ENCODE measurements around the gene USP10.

USP10 gene

DNA sequence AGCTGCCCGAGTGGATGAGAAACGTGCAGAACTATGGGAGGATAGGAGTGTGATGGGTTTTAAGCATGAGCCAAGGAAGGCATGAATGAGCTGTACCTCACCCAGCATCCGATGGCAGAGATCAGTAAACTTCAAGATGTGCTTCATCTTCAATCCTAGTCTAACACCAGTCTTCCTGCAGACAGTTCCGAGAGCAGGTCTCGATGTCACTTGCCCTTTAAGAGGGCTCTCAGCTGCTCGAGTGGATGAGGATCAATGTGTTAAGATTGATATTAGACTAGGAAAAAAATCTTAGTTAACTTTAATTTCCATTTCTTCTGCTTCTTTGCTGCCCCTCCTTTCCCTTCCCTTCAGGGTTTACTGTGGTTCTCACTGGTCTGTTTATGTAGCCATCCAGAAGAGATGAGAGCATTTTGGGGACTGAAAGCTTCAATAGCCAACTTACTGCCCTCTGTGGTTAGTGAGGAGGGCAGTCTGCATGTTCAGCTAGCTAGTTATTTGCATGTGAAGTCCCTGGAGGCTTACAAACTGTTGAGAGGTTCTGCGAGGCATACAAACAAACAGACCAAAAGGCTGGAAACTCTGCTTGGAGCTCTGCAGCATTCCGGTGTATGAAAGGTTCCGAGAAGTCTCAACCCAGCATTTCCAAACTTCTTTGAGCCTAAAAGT is 36.2 kb upstream of the USP10 start:
- TF ChIP-seq, protein P1, sequence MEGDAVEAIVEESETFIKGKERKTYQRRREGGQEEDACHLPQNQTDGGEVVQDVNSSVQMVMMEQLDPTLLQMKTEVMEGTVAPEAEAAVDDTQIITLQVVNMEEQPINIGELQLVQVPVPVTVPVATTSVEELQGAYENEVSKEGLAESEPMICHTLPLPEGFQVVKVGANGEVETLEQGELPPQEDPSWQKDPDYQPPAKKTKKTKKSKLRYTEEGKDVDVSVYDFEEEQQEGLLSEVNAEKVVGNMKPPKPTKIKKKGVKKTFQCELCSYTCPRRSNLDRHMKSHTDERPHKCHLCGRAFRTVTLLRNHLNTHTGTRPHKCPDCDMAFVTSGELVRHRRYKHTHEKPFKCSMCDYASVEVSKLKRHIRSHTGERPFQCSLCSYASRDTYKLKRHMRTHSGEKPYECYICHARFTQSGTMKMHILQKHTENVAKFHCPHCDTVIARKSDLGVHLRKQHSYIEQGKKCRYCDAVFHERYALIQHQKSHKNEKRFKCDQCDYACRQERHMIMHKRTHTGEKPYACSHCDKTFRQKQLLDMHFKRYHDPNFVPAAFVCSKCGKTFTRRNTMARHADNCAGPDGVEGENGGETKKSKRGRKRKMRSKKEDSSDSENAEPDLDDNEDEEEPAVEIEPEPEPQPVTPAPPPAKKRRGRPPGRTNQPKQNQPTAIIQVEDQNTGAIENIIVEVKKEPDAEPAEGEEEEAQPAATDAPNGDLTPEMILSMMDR (conservative IDR thresholded peaks at IDR 0.05; ENCODE audit: low read depth, low read length): no peak
- H3K4me3 ChIP-seq (ENCODE audit: low read depth, low read length): no peak overlapping the region
- DNase-seq (ENCODE audit: low read depth): peak; percentile 58

DNA sequence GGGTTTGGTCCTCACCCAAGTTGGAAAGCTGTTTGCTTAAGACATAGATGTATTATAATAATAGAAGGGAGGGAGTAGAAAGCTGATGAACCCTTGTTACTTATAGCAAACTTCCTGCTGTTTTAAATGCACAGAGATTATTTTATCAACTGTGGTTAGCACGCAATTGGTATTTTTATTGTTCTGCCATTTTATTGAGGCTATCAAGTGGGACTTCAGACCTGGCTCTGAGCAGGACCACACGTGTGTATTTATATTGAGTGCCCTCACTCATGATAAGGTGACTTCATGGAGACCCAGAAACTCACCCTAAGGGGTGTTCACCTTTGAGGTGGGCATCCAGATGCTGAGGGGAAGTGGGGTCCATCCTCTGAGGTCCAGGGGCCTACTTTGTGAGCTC is 34.4 kb upstream of the USP10 start:
- H3K4me3 ChIP-seq (ENCODE audit: low read depth, low read length): no peak overlapping the region
- TF ChIP-seq, protein P1 (conservative IDR thresholded peaks at IDR 0.05; ENCODE audit: low read depth, low read length): no peak
- DNase-seq (ENCODE audit: low read depth): no peak

DNA sequence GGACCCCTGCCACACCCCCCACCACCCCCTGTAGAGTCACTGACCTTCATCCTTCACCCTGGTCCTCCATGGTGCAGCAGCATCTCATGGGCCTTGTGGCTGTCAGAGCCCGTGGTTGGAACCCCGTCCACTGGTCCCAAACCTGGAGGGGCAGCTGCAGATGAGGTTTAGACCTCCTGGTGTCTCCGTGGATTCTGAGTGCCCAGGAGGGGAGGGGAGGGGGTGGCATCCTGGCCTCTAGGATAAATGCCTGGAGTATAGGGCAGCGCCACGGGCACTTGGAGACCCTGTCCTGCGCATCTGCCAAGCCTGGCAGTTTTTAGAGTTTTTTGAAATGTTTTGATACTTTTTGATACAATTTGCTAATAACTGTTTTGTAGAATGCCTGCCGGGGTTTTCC is 34.0 kb upstream of the USP10 start:
- H3K4me3 ChIP-seq (ENCODE audit: low read depth, low read length): no peak overlapping the region
- TF ChIP-seq, protein P1 (conservative IDR thresholded peaks at IDR 0.05; ENCODE audit: low read depth, low read length): no peak
- DNase-seq (ENCODE audit: low read depth): no peak

DNA sequence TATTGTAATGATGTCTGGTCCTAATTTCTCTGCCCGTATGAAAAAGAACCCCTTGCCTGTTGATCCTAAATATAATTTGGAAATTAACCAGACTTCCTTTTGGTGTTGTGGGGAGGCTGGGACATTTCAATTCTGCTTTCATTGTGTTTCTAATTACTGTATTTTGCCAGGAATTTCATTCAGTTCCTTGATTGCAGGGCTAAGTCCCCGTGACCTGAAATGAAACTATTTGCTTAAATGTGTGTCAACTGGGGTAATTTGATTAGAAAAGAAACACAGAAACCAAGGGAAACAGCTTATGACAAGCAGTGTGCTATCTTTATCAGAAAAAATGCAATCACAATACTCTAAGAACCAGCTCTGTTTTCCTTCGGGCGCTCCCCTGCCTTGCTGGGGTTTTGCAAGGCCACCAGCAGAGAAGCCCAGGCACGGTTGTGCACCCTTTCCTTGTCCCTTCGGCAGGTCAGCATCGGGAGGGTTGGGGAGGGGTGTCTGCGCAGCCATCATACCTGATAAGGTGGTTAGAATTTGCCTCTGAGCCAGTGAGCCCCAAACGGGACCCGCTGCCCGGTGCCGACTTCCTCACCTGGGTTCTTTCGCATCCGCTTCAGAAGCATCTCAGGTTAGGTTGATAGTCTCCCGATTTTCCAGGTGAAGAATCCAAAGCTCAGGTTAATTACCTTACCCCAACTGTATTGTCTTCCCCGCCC is 32.0 kb upstream of the USP10 start:
- TF ChIP-seq, protein P1 (conservative IDR thresholded peaks at IDR 0.05; ENCODE audit: low read depth, low read length): no peak
- DNase-seq (ENCODE audit: low read depth): peak; percentile 9
- H3K4me3 ChIP-seq (ENCODE audit: low read depth, low read length): no peak overlapping the region

DNA sequence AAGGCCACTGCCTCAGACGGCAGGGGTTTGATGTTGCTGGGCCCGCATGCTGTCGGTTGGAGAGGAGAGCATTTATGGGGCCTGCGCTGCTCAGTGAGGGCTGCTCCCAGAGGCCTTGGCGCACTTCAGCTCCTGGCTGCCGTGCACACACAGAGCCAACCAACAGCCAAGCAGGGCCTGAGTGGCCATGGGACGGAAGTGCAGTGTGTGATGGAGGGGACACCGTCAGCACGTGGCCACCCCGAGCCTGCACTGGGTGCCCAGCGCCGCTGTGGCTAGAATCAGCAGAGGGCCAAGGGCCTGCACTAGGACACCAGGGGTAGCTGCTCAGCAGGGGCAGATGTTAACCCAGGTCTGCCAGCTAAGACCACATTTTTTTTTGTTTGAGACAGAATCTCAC is 29.7 kb upstream of the USP10 start:
- DNase-seq (ENCODE audit: low read depth): no peak
- TF ChIP-seq, protein P1 (conservative IDR thresholded peaks at IDR 0.05; ENCODE audit: low read depth, low read length): no peak
- no peak overlapping the region for H3K4me3 ChIP-seq (ENCODE audit: low read depth, low read length)

DNA sequence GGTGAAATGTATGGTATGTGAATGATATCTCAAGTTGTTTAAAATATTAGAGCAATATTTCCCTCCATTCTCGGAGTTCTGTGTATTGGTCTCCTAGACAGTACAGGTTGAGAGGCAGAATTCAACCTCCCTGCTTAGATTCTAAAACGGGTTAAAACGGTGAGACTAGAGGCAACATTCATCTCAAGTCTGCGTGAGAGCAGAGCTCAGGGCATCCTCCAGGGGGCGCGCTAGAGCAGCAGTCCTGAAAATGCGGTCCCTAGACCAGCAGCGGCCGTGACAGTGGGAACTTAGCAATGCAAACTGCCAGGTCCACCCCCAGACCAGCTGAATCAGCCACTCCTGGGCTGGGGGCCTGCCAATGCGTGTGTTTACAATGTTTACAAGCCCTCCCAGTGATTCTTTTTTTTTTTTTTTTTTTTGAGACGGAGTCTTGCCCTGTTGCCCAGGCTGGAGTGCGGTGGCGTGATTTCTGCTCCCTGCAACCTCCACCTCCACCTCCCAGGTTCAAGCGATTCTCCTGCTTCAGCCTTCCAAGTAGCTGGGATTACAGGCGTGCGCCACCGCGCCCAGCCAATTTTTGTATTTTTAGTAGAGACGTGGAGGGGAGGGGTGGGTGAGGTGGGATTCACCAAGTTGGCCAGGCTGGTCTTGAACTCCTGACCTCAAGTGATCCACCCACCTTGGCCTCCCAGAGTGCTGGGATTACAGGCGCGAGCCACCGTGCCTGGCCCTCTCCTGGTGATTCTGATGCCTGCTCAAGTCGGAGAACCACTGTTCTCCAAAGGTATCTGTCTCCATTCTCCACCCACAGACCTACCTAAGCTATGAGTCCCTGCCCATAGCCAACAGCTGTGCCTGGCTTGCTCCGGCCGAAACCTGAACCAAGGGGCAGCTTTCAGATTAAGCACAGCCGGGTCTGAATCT is 27.3 kb upstream of the USP10 start:
- peak; percentile 74 for DNase-seq (ENCODE audit: low read depth)
- TF ChIP-seq, protein P1 (conservative IDR thresholded peaks at IDR 0.05; ENCODE audit: low read depth, low read length): peak; percentile 94
- no peak overlapping the region for H3K4me3 ChIP-seq (ENCODE audit: low read depth, low read length)

All from choroid plexus epithelial cell (primary cell).